Heart left ventricle (tissue), 13 donors: ENCODE data around the gene DAB1.

Experiments
- CTCF ChIP-seq, 12 donors: fragments of 200-600 bp; sonication (generic) in 4 of 12; IDR thresholded peaks; one replicate each; pipeline versions ENCODE4 v1.5.0 to v1.8.0; 2018 to 2022; ENCODE audit warnings: antibody characterized with exemption in 12 of 12, mild to moderate bottlenecking in 5 of 12
- POLR2A ChIP-seq, 2 donors: fragments of 450-650 bp; IDR thresholded peaks; one replicate each; pipeline ENCODE4 v1.6.1; 2017; ENCODE audit warnings: antibody characterized with exemption in 2 of 2, mild to moderate bottlenecking in 2 of 2, moderate library complexity in 2 of 2
- donor health status: ischemic (EF 13 %, LVEDD 7.1; RV severe dilation, severe dysfunction).
- donor health status: DM: no; HTN: yes; CAD: no.
- donor health status: DM: no; HTN: no; CAD: no.
- donor health status: ischemic (EF 25% LVEDD 6.9; RV normal size, moderate dysfunction).
- donor health status: ischemic (EF 25% LVEDD 5.7; RV mildly dilated, moderate dysfunction).
- donor health status: ischemic (EF 35%, LVEDD 5.7; RV mildly dilated, moderate dysfunction).
- donor health status: nonischemic (EF 11% LVEDD 7.7; RV severe dilation, severe dysfunction).
- donor health status: DM: yes; HTN: yes; CAD: no.
- donor health status: PGD.
- donor health status: ischemic (EF 29% LVEDD 5.4; RV normal size, mild dysfunction).
- donor health status: nonischemic (EF 23%, LVEDD 6.1; RV moderate dilation, normal function).

DNA sequence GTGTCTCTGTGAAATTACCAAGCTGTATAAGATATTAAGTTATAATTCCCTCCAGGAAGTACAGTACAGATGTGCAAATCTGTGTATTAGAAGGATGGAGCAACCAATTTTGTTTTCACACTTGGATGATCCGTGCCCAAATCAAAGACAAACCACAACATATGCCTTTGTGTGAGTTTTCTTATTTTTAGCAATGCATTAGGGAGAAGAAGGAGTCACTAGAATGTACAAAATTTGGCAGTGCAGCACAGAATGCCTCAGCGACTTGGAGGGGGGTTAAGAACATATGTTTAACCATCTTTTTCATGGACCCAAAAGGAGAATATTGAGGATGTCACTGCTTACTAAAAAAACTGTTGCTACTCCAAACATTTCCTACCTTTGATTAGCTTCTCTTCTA, 45.3 kb downstream of the DAB1 start:
- no peak for TF ChIP-seq CTCF (IDR thresholded peaks at IDR 0.05)
- no peak for TF ChIP-seq POLR2A (IDR thresholded peaks at IDR 0.05)
